Measurements from ENCODE around the gene CTDSP2. TPM values are rescaled to one million over a fixed set of nuclear protein-coding genes. Genes with fewer than 3 reads are reported as not detected.
A peak's percentile ranks its signal among the peaks of the same experiment; 100 is the strongest.

Gene CTDSP2
- total RNA-seq, 1 donor from 2014 or later, result 75.5 TPM

- no peak for DNase-seq
Observed at GRCh38 chr12:57816001-57816854, 30.3 kb downstream of the CTDSP2 start.

- DNase-seq, result no peak
Observed at GRCh38 chr12:57815177-57816000, 31.1 kb downstream of the CTDSP2 start.

GRCh38 chr12:57813971-57814772 lies 32.4 kb downstream of the CTDSP2 start:
- DNase-seq, result no peak

DNA sequence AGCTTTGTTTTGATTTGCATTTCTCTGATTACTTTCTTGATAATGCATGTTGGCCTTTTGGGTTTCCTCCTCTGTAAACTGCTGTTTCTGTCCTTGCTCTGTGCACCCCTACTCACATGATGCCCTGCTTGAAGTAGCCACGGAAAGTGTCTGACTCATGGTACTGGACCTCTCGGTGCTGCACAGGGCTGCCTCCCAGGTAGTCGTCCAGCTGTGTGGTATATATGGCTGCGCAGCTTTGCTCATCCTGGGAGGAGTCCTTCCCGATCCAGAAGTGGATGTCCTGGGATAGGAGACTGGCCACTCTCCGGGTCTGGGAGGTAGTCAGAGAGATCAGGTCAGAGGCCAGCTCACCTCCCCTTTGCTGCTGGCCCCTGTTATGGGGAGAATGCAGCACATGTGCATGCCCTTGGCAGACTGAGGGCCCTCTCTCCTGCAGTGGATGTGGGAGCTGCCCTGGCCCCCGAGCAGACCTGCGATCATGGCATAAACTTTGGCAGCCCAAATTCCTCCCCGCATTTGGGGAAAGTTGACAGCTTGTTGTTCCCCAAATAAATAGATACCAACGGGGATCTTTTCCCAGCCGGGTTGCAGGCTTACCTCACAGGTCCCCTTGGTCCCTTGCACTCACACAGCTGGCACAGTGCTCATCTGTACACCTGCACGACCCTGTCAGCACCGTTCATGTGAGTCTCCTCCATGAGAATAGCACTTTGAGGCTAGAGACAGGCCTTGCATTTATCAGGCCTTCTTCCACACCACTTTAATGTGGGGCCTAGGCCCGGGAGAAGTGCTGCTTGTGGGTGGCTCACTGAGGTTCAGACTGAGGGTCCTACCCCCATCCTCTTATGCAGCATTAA lies 33.2 kb downstream of the CTDSP2 start:
- no peak for DNase-seq

GRCh38 chr12:57811028-57811755 lies 35.3 kb downstream of the CTDSP2 start:
- no peak for DNase-seq

GRCh38 chr12:57810450-57810849 lies 36.1 kb downstream of the CTDSP2 start:
- DNase-seq, result no peak

- no peak for DNase-seq
Observed at GRCh38 chr12:57809425-57809824, 37.1 kb downstream of the CTDSP2 start.

DNA sequence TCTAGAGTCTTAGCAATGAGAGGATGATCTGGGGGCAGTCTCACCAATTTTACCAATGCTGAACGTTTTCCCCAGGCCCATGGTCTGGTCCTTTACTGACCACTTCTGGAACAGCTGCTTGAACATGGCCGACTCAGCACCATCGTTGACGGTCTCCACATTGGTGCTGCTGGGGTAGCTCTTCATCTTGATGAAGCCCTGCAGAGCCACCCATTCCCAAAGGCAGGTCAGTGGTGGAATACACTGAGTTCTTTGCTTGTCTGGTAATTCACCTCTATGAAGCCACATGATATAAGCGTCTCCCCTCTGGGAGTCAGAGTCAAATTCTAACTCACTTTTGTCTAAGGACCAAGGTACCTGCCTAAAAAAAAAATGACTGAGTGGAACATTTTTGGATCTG lies 38.2 kb downstream of the CTDSP2 start:
- no peak for DNase-seq

- no peak for DNase-seq
Observed at GRCh38 chr12:57807285-57807684, 39.2 kb downstream of the CTDSP2 start.

GRCh38 chr12:57806677-57807076 lies 39.9 kb downstream of the CTDSP2 start:
- no peak for DNase-seq

DNA sequence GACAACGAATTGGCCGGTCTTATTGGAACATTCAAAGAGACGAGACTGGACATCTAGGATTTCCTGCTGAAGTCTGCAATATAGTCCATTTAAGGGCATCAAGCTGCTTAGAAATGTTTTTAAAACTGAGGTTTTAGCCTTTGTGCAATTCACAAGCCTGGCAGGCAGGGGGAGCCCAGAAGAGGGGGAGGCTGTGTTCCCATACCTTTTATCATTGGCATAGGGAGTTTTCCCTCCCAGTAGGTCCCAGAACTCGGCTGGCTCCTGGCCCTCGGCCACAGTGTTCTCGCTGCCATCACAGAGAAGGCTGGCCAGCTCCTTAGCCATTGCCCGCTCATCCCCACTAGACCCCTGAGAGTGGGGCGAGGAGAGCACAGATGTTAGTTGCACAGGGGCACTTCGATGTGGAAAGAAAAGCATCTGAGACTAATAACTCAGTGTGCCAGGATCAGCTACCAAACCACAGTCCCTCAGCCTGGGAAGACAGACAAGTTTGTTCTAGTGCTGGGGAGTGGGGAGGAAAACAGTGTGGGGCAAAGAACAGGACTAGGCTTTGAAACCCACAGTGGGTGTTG lies 43.1 kb downstream of the CTDSP2 start:
- DNase-seq, result no peak

DNA sequence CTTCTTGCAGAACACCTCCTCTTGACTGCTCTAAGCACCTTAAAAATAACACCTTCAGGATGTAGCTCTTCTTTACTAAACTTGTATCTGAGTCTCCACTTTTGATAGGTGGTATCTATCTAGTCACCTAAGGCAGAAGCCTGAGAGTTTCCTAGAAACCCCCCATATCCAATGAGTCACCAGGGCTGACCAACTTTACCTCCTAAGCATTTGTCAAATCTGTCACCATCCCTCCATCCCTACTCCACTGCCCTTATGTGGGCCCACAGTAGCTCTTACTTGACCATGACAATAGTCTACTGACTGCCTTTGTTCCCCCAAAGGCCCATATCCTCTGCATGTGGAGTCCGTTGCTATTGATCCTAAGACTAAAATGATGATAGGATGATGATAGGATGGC lies 43.9 kb downstream of the CTDSP2 start:
- DNase-seq, result no peak

DNA sequence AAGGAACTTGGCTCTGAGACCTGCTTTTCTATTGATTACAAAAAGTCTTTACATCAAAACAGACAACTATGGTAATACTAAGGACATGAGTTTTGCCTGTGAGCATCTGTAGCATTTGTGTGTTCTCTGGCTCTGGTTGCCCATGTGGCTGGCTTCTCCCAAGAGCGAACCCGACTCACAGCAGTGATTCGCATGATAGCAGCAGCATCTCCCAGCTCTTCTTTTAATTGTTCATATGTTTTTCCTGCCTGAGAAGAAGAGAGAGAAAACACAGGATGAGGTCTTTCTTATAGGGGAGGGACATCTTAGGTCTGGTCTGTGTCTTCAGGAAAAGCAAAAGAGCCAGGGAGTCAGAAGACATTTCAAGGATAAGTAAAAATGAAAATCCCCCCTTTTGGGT lies 45.6 kb downstream of the CTDSP2 start:
- no peak for DNase-seq

DNA sequence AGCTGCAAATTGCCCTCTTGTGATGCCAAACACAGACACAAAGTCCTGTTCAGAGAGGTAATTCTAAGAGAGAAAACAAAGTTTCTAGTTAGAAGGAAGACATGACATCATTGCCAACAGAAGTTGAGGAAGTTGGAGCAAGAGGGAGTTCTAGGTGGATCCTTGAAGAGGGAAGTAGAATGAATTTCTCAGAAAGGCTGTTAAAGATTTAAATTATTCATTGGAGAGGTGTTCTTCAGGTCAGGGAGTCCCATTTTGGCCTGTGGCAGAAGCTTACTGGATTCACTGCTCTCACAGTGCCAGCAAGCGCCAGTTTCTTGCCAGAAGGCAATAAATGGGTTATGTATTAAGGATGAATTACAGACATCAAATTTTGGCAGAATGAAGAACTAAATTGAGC lies 48.6 kb downstream of the CTDSP2 start:
- DNase-seq, result no peak

DNA sequence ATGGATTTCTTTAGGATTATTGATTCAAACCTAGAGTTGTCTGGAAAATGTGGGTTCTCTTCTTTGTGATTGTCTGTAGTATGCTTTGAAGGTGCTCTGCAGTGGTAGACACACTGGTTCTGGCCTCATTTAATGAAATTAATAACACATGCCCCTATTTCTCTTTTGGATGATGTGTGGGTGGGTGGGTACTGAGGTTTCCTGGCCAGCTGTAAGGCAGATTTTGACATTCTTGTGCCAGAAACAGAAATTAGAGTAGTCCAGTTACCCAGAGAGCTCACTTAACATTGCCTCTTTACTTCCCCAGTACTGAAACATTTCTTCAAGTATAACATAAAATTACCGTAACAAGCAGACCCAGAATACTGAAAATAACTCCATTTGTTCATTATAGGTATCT lies 49.5 kb downstream of the CTDSP2 start:
- peak; percentile 27 for DNase-seq

- no peak for DNase-seq
Observed at GRCh38 chr12:57795354-57795753, 51.2 kb downstream of the CTDSP2 start.

DNA sequence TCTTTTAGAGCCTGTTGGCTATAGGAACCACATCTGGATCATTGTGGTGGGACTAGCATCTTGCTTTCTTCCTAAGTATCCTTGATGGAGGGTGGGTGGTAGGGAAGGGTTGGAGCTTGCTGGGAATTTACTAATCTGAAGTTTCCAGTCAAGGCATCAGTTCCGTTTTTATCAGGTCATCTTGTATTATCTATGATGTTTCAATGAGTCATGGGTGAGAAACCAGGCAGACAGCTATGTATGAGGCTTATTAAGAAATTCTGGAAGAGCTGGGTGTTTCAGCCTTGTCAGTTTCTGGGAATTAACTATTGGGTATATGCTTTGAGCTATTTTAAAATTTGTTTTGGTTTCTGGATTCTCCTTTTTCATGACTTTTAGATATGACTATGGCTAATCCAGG lies 52.6 kb downstream of the CTDSP2 start:
- no peak for DNase-seq

GRCh38 chr12:57783861-57784260 lies 62.7 kb downstream of the CTDSP2 start:
- no peak for DNase-seq

- DNase-seq, result no peak
Observed at GRCh38 chr12:57783466-57783801, 63.1 kb downstream of the CTDSP2 start.

GRCh38 chr12:57782608-57783465 lies 63.7 kb downstream of the CTDSP2 start, which contains the start of gene TSFM:
TSFM (plus strand) TSS chr12:57782787; CDS start chr12:57782802, 15 bp downstream.
- peak; percentile 90 for DNase-seq
